ENCODE results near the gene OPRM1.

The OPRM1 gene

GRCh38 chr6:154276810-154277628, 238.0 kb downstream of the OPRM1 start:
- DNase-seq (ENCODE audit: low read depth, low spot score) = no peak
- no peak overlapping the region for H3K4me3 ChIP-seq (ENCODE audit: insufficient read length, low read depth)

DNA sequence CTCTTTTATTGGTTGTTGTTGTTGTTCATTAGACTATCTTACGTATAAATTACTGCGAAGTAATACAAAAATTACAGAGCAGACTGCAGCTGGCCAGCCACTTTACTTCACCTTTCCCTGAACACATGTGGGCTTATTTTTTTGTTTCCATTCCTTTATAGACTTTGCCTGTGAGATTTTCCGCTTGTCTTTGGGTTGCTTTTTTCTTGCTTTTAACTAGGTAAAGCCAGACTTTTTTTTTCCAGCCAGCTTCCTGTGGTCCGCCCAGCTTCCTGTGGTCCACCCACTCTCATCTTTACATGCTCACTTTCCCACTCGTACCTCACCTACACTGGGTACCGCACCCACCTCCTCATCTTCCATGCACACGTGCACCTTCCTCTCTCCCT, 238.6 kb downstream of the OPRM1 start:
- no peak for TF ChIP-seq SUZ12 (IDR thresholded peaks at IDR 0.05; ENCODE audit: extremely low read depth, insufficient read depth, insufficient read length)
- TF ChIP-seq YY1 (IDR thresholded peaks at IDR 0.05; ENCODE audit: insufficient read depth, insufficient read length) = no peak
- TF ChIP-seq ZNF274 (IDR thresholded peaks at IDR 0.05; ENCODE audit: low read depth, low read length) = no peak
- Histone ChIP-seq H3K4me1 (ENCODE audit: insufficient read depth, insufficient read length) (no peaks in the 10 kb centered on the region), H3K36me3 (ENCODE audit: insufficient read depth, insufficient read length, low read length) (no peaks in the 10 kb centered on the region), H3K4me3 (ENCODE audit: insufficient read length, low read depth) (no peak overlapping the region), H3K27me3 (ENCODE audit: insufficient read depth, insufficient read length) (no peaks in the 10 kb centered on the region), H3K9ac (ENCODE audit: insufficient read length, low read depth) (no peak overlapping the region), H3K9me3 (ENCODE audit: insufficient read depth, low read length) (no peaks in the 10 kb centered on the region)
- DNase-seq (ENCODE audit: low read depth, low spot score) = no peak

More at GRCh38 chr6:154276810-154277628, 238.0 kb downstream of the OPRM1 start:
- H3K36me3 ChIP-seq (ENCODE audit: insufficient read depth, insufficient read length, low read length) = no peaks in the 10 kb centered on the region
- no peaks in the 10 kb centered on the region for H3K9me3 ChIP-seq (ENCODE audit: insufficient read depth, low read length)
- H3K27me3 ChIP-seq (ENCODE audit: insufficient read depth, insufficient read length) = no peaks in the 10 kb centered on the region
- no peak overlapping the region for H3K9ac ChIP-seq (ENCODE audit: insufficient read length, low read depth)
- H3K4me1 ChIP-seq (ENCODE audit: insufficient read depth, insufficient read length) = no peaks in the 10 kb centered on the region
- TF ChIP-seq SUZ12 (IDR thresholded peaks at IDR 0.05; ENCODE audit: extremely low read depth, insufficient read depth, insufficient read length) (no peak), ZNF274 (IDR thresholded peaks at IDR 0.05; ENCODE audit: low read depth, low read length) (no peak), YY1 (IDR thresholded peaks at IDR 0.05; ENCODE audit: insufficient read depth, insufficient read length) (no peak)

- no peak overlapping the region for H3K9ac ChIP-seq (ENCODE audit: insufficient read length, low read depth)
- DNase-seq (ENCODE audit: low read depth, low spot score) = no peak
- no peaks in the 10 kb centered on the region for H3K27me3 ChIP-seq (ENCODE audit: insufficient read depth, insufficient read length)
- no peaks in the 10 kb centered on the region for H3K9me3 ChIP-seq (ENCODE audit: insufficient read depth, low read length)
- H3K4me3 ChIP-seq (ENCODE audit: insufficient read length, low read depth) = no peak overlapping the region
- H3K4me1 ChIP-seq (ENCODE audit: insufficient read depth, insufficient read length) = no peaks in the 10 kb centered on the region
- H3K36me3 ChIP-seq (ENCODE audit: insufficient read depth, insufficient read length, low read length) = no peaks in the 10 kb centered on the region
- no peak for TF ChIP-seq YY1 (IDR thresholded peaks at IDR 0.05; ENCODE audit: insufficient read depth, insufficient read length)
- TF ChIP-seq ZNF274 (IDR thresholded peaks at IDR 0.05; ENCODE audit: low read depth, low read length) = no peak
- TF ChIP-seq SUZ12 (IDR thresholded peaks at IDR 0.05; ENCODE audit: extremely low read depth, insufficient read depth, insufficient read length) = no peak
Observed at GRCh38 chr6:154280521-154280920, 241.5 kb downstream of the OPRM1 start.

- TF ChIP-seq SUZ12 (IDR thresholded peaks at IDR 0.05; ENCODE audit: extremely low read depth, insufficient read depth, insufficient read length) = no peak
- no peak for TF ChIP-seq ZNF274 (IDR thresholded peaks at IDR 0.05; ENCODE audit: low read depth, low read length)
- TF ChIP-seq YY1 (IDR thresholded peaks at IDR 0.05; ENCODE audit: insufficient read depth, insufficient read length) = no peak
- Histone ChIP-seq H3K9ac (ENCODE audit: insufficient read length, low read depth) (no peak overlapping the region), H3K4me1 (ENCODE audit: insufficient read depth, insufficient read length) (no peaks in the 10 kb centered on the region), H3K4me3 (ENCODE audit: insufficient read length, low read depth) (no peak overlapping the region), H3K36me3 (ENCODE audit: insufficient read depth, insufficient read length, low read length) (no peaks in the 10 kb centered on the region), H3K27me3 (ENCODE audit: insufficient read depth, insufficient read length) (no peaks in the 10 kb centered on the region), H3K9me3 (ENCODE audit: insufficient read depth, low read length) (no peaks in the 10 kb centered on the region)
- DNase-seq (ENCODE audit: low read depth, low spot score) = no peak
Observed at GRCh38 chr6:154284313-154284853, 245.3 kb downstream of the OPRM1 start.

GRCh38 chr6:154285826-154286225, 246.8 kb downstream of the OPRM1 start:
- TF ChIP-seq SUZ12 (IDR thresholded peaks at IDR 0.05; ENCODE audit: extremely low read depth, insufficient read depth, insufficient read length) (no peak), YY1 (IDR thresholded peaks at IDR 0.05; ENCODE audit: insufficient read depth, insufficient read length) (no peak), ZNF274 (IDR thresholded peaks at IDR 0.05; ENCODE audit: low read depth, low read length) (no peak)
- no peaks in the 10 kb centered on the region for H3K27me3 ChIP-seq (ENCODE audit: insufficient read depth, insufficient read length)
- H3K4me3 ChIP-seq (ENCODE audit: insufficient read length, low read depth) = no peak overlapping the region
- no peaks in the 10 kb centered on the region for H3K36me3 ChIP-seq (ENCODE audit: insufficient read depth, insufficient read length, low read length)
- no peaks in the 10 kb centered on the region for H3K9me3 ChIP-seq (ENCODE audit: insufficient read depth, low read length)
- no peak overlapping the region for H3K9ac ChIP-seq (ENCODE audit: insufficient read length, low read depth)
- no peak for DNase-seq (ENCODE audit: low read depth, low spot score)
- no peaks in the 10 kb centered on the region for H3K4me1 ChIP-seq (ENCODE audit: insufficient read depth, insufficient read length)

GRCh38 chr6:154289818-154290508, 250.9 kb downstream of the OPRM1 start:
- TF ChIP-seq YY1 (IDR thresholded peaks at IDR 0.05; ENCODE audit: insufficient read depth, insufficient read length) (no peak), ZNF274 (IDR thresholded peaks at IDR 0.05; ENCODE audit: low read depth, low read length) (no peak), SUZ12 (IDR thresholded peaks at IDR 0.05; ENCODE audit: extremely low read depth, insufficient read depth, insufficient read length) (no peak)
- Histone ChIP-seq H3K36me3 (ENCODE audit: insufficient read depth, insufficient read length, low read length) (no peaks in the 10 kb centered on the region), H3K9ac (ENCODE audit: insufficient read length, low read depth) (no peak overlapping the region), H3K9me3 (ENCODE audit: insufficient read depth, low read length) (no peaks in the 10 kb centered on the region), H3K27me3 (ENCODE audit: insufficient read depth, insufficient read length) (no peaks in the 10 kb centered on the region), H3K4me3 (ENCODE audit: insufficient read length, low read depth) (no peak overlapping the region), H3K4me1 (ENCODE audit: insufficient read depth, insufficient read length) (no peaks in the 10 kb centered on the region)
- no peak for DNase-seq (ENCODE audit: low read depth, low spot score)

- Histone ChIP-seq H3K4me3 (ENCODE audit: insufficient read length, low read depth) (no peak overlapping the region), H3K9me3 (ENCODE audit: insufficient read depth, low read length) (no peaks in the 10 kb centered on the region), H3K27me3 (ENCODE audit: insufficient read depth, insufficient read length) (no peaks in the 10 kb centered on the region), H3K36me3 (ENCODE audit: insufficient read depth, insufficient read length, low read length) (no peaks in the 10 kb centered on the region), H3K9ac (ENCODE audit: insufficient read length, low read depth) (no peak overlapping the region), H3K4me1 (ENCODE audit: insufficient read depth, insufficient read length) (no peaks in the 10 kb centered on the region)
- no peak for TF ChIP-seq ZNF274 (IDR thresholded peaks at IDR 0.05; ENCODE audit: low read depth, low read length)
- TF ChIP-seq YY1 (IDR thresholded peaks at IDR 0.05; ENCODE audit: insufficient read depth, insufficient read length) = no peak
- no peak for TF ChIP-seq SUZ12 (IDR thresholded peaks at IDR 0.05; ENCODE audit: extremely low read depth, insufficient read depth, insufficient read length)
- no peak for DNase-seq (ENCODE audit: low read depth, low spot score)
Observed at GRCh38 chr6:154292066-154292465, 253.0 kb downstream of the OPRM1 start.

All from NT2/D1 (cell line).